HG02588 (cell line): ENCODE data around the gene RAB3IL1.
"Not testable (repeated sequence)": the region's sequence is repeated elsewhere in the genome, so short reads cannot be mapped to it uniquely, and the experiment has no call there.

Experiments used
- ATAC-seq: cut with Tn5 transposase; IDR thresholded peaks from one replicate; pipeline ENCODE4 v1.9.1; 2021; ENCODE audit warnings: mild to moderate bottlenecking, moderate library complexity; ENCODE audit not compliant: unreplicated experiment

Gene RAB3IL1

DNA sequence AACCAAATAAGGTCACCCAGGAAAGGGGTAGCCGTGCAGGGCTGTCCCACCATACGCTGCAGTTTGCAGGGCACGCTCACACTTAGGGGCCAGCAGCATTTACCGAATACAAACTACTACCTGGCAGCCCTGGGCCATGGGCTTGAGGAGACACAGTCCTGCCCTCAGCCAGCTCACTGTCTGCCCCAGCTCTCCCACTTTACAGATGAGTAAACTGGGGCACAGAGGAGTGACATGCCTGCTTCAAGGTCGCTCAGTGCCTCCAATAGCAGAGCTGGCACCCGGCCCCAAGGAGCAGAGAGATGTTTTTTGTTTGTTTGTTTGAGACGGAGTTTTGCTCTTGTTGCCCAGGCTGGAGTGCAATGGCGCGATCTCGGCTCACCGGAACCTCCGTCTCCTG lies 28.8 kb downstream of the RAB3IL1 start:
- ATAC-seq, result no peak

DNA sequence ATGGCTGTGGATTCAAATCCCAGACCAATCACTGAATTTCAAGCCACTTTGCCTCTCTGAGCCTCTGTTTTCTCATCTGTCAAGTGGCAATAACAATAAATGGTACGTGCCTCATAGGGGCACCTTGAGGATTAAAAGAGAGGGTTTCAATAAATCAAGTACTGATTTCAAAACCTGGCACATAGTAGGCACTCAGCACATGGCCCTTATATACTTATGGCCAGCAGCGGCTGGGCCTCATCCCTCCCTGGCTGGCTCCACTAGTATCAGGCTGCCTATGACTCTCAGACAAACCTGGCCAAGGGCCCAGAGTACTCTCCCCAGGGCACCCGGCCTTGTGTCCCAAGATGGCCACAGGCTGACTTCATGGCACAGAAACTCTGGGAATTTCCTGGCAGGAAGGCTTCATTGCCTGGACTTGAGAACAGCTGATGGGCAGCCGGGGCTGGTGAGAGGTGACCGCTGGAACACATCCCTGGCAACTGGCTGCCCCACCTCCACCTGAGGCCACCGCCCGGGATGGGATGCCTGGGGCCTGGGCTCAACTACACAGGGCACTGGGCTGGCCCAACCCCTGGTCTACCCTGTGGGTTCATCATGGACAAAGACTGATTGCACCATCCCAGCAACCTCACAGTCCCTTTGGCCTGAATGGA lies 29.4 kb downstream of the RAB3IL1 start:
- ATAC-seq, result no peak

DNA sequence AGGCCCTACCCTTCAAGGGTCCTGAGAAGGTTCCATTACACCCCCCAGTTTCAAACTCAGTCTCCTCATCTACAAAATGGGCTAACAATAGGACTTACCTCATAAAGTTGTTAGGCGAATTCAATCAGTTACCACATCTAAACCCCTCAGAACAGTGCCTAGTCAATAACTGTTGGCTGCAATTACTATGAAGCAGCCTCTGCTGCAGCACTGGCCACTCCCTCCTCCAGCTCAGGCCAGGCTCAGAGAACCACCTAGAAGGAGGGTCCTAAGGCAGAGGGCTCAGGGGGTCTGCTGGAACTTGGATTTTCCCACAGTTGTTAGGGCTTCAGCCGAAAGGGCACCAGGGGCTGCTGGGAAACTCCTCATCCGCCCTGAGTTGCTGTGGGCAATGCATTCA lies 30.7 kb downstream of the RAB3IL1 start:
- no peak for ATAC-seq

DNA sequence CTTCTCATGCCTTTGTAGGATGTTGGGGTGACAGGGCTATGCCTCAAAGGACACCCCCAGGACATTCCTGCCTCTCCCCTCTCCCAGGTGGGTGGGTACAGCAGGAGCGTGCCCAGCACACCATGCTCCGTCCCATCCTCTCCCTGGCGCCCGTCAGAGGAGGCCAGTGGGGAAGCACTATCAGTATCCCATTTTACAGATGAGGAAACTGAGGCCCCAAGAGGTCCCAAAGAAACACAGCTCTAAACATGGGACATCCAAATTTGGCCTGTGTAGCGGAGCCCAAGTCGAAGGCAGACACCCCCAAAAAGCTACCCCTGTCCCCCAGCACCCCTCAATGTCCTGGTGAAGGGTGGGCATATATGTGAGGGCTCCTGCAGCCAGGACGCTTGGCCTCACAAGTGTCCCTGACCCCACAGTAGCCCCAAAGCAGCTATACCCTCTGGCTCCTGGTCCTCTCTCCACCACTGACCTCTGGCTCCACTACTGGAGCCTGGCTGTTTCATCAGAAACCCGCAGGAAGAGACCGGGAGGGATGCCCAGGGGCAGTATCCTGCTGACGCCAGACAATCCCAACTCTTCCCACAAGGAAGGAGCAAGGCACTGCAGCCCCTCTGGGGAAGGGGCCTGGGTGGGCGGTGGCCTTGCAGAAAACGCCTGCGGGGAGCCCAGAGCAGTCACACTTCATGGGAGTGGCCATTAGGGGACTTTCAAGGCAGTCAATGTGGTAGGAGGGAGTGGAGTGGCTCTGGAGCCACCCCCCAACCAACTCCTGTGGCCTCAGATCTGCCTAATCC lies 31.4 kb downstream of the RAB3IL1 start:
- no peak for ATAC-seq

DNA sequence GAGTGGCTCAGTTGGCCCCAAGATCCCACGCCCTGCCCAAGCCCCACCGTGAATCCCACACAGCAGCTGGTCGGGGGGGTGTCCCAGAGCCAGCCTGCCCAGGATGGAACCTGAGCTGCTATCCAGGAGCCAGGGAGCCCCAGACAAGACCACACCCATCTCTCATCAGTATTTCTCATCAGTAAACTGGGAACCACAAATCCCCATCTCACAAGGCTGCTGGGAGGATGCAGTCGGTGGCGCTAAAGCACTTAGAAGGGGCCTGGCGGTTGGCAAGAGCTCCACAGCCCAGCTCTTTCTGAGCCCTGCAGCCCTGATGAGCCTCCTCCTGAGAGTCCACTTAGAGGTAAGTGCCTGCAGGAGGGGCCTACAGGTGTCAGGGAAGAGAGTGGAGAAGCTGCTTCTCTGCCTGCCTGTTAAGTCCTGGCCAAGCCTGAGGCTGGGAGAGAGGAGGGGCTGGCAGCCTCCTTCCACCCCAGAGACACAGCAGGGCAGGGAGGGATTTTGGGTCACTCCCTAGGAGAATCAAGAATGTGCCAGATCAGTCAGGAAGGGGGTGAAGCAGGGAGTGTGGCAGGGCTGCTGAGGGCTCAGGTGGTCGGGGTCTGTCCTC lies 32.1 kb downstream of the RAB3IL1 start:
- ATAC-seq, result no peak

DNA sequence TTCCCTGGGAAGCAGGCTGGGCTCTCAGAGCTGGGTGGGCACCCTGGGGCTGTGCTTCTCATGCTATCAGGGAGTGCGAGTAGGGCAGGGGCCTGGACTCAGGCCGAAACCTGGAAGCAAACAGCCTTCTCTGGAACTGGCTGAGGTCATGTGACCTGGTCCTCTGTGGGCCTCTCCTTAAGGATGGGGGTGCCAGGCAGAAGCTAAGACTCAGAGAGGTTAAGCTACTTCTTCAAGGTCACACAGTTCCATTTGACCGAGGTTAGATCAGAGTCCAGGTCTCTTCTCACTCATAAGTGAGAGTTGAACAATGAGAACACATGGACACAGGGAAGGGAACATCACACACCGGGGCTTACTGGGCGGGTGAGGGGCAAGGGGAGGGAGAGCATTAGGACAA lies 33.4 kb downstream of the RAB3IL1 start:
- no peak for ATAC-seq

DNA sequence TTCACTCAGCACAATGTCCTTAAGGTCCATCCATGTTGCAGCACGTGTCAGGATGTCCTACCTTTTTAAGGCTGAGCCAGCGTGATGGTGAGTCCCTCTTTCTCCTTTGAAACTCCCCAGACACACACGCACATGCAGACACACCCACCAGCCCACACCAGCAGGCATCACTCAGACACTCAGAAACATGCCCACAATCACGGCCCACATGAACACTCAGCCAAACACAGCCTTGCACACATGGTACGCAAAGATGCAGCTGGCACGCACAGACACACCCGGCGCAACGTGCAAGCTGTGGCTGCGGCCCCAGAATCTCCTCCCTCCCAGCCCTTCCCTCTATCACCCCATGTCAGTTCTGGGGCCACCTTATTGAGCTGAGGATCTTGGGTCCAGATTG lies 34.0 kb downstream of the RAB3IL1 start:
- ATAC-seq, result no peak

DNA sequence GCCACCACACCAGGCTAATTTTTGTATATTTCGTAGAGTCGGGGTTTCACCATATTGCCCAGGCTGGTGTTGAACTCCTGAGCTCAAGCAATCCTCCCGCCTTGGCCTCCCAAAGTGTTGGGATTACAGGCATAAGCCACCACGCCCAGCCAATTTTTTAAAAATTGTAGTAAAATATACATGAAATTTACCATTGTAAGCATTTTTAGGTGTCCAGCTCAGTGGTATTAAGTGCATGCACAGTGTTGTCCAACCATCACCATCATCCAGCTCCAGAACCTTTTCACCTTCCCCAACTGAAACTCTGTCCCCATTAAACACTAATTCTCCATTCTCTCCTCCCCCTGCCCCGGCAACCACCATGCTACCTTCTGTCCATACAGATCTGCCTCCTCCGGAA lies 34.5 kb downstream of the RAB3IL1 start:
- no peak for ATAC-seq

DNA sequence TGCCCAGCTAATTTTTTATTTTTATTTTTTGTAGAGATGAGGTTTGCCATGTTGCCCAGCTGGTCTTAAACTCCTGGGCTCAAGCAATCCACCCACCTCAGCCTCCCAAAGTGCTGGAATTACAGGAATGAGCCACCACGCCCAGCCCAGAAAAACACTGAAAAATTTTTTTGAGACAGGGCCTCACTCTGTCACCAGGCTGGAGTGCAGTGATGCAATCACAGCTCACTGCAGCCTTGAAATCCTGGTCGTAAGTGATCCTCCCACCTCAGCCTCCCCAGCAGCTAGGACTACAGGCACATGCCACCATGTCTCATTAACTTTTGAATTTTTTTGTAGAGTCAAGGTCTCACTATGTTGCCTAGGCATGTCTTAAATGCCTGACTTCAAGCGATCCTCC lies 35.1 kb downstream of the RAB3IL1 start:
- ATAC-seq, result not testable (repeated sequence)

DNA sequence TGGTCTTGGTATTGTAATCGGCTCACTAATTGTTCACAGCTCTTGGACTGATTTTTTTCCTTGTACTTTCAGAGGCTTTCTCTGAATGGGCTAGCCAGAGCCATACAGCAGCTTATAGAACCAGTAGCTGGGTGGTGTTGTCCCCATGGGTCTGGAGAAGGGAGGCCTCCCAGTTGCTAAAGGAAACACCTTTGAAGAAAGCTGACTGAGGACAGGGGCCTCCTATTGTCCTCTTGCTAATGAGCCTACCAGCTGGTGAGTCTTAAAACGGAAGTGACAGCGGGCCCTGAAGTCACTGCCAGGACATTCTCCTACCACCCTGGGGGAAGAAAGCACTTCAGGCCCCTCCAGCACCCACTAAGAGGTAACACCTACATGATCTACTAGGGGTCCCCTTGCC lies 36.0 kb downstream of the RAB3IL1 start:
- ATAC-seq, result no peak

DNA sequence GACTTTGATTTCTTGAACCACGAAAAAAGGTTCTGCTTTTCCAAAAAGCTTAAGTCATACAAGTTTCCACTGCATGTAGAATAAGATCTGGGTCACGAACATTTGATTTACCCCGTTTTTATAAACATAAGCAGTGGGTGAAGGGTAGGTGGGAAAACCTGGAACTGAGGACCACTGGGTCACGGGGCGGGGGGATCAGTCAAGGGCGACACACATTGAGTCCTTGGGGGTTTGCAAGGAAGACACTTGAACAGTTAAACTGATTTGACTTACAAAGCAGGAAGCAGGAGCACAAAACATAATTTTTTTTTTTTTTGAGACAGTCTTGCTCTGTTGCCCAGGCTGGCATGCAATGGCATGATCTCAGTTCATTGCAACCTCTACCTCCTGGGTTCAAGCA lies 36.9 kb downstream of the RAB3IL1 start:
- ATAC-seq, result no peak

DNA sequence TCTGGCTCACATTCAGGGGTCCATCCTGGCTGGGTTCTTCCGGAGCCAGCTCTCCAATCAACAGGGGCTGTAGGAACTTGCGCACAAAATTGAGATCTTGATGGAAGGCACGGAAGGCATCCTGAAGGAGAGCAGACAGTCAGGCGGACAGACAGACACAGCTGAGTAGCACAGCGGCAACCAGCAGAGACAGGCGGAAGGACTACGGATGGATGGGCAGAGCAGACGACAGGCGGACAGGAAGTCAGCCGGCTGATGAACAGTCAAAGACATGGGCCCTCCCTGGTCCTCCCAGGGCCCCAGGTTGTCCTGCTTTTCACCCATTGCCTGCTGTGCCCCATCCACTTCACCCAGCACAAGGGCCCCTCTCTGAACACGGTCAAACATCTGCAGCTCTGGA lies 37.3 kb downstream of the RAB3IL1 start:
- ATAC-seq, result no peak

DNA sequence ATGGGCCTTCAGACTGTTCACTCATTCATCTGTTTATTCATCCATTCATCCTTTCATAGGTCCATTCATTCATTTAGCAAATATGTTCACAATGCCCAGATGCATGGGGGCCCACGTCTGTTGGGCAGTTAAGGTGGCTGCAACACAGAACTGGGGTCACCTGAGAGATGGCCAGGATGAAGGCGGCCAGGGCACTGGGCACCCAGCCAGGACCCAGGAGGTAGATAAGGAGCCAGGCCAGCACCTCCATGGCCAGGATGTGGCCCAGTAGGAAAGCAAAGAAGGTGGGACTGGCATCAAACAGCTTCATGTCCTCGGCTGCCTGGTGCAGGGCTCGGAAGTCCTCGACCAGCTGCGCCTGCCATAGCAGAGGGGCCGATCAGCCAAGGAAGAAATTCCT lies 38.2 kb downstream of the RAB3IL1 start:
- no peak for ATAC-seq

DNA sequence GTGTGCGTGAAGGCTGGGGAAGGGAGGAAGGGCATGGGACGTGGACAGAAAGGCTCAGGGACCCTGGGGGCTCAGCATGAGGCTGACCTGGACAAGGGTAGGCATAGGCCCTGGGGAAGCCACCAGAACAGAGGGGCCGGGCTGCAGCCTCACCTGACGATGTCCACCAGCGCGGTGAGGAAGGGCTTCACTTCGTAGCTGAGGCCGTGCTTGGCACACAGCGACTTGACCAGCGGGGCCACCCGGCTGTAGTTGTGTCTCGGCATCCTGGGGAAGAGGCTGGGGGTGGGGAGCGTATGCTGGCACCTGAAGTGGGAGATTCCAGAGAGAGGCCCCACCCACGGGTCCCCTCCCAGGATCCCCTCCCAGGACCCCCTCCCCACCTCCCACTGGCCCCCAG lies 41.7 kb downstream of the RAB3IL1 start:
- no peak for ATAC-seq

DNA sequence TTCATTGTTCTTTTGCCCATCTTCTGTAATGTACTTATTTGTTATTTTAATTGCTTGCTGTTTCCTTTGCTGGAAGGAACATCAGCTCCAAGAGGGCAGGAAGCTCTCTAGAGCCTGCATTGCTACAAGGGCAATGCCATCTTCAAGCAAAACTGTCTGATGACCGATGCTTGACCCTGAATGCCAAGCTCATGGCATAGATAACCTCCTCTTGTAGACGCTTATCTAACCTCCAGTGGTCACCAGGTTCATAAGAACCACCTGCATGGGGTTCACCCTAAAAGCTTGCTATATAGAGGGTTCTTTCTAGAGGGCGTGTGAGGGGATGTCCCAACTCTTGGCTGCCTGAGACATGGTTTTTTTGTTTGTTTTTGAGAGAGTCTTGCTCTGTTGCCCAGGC lies 42.5 kb downstream of the RAB3IL1 start:
- no peak for ATAC-seq

DNA sequence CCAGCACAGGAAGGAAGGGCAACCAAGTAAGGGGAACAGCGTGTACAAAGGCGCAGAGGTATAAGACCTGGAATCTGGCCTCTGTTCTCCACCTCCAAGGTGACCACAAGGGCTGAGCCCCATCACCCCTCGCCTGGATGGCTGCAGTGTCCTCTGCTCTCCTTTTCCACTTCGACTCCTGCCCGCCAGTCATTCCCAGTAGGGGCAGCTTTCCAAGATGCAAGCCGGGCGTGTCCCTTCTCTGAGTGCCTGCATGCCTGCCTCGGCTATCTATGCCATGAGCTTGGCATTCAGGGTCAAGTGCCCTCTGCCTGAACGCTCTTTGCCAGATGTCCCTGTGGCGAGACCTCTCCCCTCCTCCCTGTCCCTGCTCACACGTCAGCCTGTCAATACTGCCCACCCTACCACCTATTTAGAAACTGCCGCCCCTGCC lies 43.0 kb downstream of the RAB3IL1 start:
- no peak for ATAC-seq

DNA sequence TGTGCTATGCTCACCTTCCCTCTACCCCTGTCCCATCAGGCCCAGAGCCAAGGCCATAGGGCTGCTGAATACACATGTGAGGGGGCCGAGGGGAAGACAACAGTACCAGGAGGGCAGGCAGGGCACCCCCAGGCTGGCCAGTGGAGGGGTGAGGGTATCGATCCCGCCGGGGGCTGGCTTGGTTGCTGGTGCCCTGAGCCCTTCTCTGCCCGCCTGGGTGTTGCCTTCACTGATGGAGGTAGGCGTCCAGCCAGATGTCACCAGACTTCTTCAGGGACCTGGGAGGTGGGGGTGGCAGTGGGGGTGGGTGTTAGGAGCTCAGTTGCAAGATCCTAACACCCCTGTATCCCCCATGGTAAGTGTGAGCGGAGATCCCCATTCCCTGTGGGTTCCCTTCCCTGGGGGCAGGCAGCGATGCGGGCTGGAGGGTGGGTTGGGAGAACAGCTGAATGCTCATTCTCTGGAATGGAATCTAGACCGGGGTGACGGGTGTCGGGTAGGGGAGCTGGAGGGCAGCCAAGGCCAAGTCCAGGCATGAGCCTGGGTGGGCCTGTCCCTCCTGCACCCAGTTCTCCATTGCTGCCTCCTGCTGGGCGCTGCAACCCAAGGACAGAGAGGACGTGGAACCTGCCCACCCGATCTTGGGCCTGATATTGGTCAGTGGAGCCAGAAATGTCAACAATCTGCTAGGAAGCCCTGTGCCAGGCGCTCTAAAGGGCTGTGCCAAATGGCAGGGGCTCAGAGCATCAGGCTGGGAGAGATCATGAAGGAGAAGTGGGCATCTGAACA lies 43.6 kb downstream of the RAB3IL1 start:
- ATAC-seq, result no peak

DNA sequence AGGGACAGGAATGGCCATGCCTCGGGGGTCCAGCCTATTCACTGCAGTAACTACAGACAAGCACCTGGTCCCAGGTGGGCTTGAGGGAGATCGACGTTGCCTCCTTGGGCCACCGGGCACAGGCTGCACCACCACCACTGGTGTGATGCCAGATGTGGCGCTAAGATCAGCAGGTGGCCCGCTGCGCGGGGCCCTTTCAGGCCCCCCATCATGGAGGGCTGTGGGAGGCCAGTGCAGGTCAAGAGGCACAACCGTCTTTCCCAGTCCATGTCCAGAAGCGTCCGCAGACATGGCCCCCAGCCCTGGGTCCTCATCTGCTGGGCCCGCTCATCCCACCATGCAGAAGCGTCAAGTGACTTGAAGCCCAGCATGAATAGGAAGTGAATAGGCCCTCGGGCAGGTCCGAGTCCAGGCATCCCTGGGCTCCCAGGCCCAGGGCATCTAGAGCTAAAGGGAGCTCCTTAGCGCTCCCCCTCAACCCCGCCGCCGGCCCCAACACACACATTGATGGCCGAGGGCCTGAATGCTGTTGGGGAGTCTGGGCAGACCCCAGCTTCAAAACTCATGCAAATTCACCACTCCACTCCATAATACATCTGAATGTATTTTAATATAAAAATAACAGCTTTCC lies 44.3 kb downstream of the RAB3IL1 start:
- no peak for ATAC-seq

DNA sequence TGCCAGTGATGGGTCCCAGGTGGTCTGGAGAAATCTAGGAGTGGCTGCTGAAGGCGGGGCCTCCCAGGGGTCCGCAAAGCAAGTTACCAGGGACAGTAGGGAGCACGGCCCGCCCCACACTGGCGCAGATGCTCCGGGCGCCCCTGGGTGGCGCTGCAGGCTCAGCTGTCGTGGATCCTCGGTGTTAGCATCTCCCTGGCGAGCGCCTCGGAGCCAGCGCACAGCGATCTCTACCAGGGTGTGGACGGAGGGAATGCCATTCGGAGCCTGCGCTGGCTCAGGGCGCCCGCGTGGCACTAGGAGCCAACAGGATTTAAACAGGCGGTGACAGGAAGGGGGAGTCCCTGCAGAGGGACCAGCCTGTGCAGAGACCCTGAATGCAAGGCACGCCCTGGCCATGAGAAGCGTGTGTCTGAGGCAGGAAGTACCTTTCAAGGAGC lies 46.2 kb downstream of the RAB3IL1 start:
- no peak for ATAC-seq

DNA sequence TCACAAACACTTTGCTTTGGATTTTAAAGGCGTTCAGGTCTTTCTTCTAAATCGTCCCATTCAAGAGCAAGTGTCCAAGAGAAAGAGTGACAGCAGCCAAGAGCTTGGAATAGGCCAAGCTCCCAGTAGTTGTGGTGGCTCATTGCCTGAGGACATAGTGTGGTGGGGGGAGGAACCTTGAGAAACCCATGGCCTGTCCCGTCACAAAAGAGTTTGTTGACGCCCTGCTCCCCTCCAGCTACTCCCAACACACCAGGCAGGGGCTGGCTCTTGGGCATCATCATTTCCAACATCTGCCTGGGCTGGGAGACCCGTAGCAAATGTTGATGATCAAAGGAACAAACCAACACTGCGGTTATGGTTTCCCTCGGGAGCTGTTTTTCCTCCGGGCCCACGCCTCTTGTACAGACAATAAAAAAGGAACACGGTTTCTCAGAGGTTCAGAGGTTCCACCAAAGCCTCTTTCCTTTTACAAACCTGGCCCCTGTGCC lies 46.8 kb downstream of the RAB3IL1 start:
- ATAC-seq, result no peak
